Peyer's patch (tissue), 4 donors: ENCODE measurements around the gene SEPTIN10.

ENCODE experiments used
- POLR2A ChIP-seq, 2 donors: fragments of 450-650 bp; IDR thresholded peaks; one replicate each; pipeline ENCODE4 v1.5.1; 2017; ENCODE audit warnings: antibody characterized with exemption in 2 of 2, mild to moderate bottlenecking in 2 of 2, moderate library complexity in 2 of 2
- TF ChIP-seq, protein P1 (sequence below), 6 experiments: fragments of 450-650 bp in 4 of 6; fragments of 200-600 bp in 2 of 6; sonication (generic) in 1 of 6; IDR thresholded peaks; one replicate each; pipeline ENCODE4 v1.5.1; 2017 to 2019; ENCODE audit warnings: antibody characterized with exemption in 6 of 6, mild to moderate bottlenecking in 3 of 6, moderate library complexity in 1 of 6

- TF ChIP-seq POLR2A (IDR thresholded peaks at IDR 0.05), result no peak
- TF ChIP-seq, protein P1, sequence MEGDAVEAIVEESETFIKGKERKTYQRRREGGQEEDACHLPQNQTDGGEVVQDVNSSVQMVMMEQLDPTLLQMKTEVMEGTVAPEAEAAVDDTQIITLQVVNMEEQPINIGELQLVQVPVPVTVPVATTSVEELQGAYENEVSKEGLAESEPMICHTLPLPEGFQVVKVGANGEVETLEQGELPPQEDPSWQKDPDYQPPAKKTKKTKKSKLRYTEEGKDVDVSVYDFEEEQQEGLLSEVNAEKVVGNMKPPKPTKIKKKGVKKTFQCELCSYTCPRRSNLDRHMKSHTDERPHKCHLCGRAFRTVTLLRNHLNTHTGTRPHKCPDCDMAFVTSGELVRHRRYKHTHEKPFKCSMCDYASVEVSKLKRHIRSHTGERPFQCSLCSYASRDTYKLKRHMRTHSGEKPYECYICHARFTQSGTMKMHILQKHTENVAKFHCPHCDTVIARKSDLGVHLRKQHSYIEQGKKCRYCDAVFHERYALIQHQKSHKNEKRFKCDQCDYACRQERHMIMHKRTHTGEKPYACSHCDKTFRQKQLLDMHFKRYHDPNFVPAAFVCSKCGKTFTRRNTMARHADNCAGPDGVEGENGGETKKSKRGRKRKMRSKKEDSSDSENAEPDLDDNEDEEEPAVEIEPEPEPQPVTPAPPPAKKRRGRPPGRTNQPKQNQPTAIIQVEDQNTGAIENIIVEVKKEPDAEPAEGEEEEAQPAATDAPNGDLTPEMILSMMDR (IDR thresholded peaks at IDR 0.05), result no peak
Observed at GRCh38 chr2:109538546-109538945, 75.2 kb downstream of the SEPTIN10 start.
